ENCODE measurements around the gene TSPAN9. TPM values are rescaled to one million over a fixed set of nuclear protein-coding genes. Genes with fewer than 3 reads are reported as not detected.

TSPAN9 gene
- polyA plus RNA-seq, 2 of the 4 experiments (the other 2 are of a cell fraction), result 12.4 to 16.1 TPM

- ChIA-PET POLR2A (no interaction called here), CTCF (no interaction called here)
- no peak for TF ChIP-seq POLR2AphosphoS2 (conservative IDR thresholded peaks at IDR 0.05; ENCODE audit: low read length)
- no peak for TF ChIP-seq CHD4 (IDR thresholded peaks at IDR 0.05; ENCODE audit: borderline replicate concordance)
- TF ChIP-seq PHF8 (IDR thresholded peaks at IDR 0.05; ENCODE audit: borderline replicate concordance, low read depth), result no peak
- no peak for TF ChIP-seq RAD21 (conservative IDR thresholded peaks at IDR 0.05 in 1 of 2, IDR thresholded peaks at IDR 0.05 in 1 of 2)
- TF ChIP-seq, protein P1, sequence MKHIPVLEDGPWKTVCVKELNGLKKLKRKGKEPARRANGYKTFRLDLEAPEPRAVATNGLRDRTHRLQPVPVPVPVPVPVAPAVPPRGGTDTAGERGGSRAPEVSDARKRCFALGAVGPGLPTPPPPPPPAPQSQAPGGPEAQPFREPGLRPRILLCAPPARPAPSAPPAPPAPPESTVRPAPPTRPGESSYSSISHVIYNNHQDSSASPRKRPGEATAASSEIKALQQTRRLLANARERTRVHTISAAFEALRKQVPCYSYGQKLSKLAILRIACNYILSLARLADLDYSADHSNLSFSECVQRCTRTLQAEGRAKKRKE (CRISPR knock-in tag; IDR thresholded peaks at IDR 0.05; ENCODE audit: low read depth), result no peak
- TF ChIP-seq KDM5A (IDR thresholded peaks at IDR 0.05), result no peak
- no peak for TF ChIP-seq CEBPB (IDR thresholded peaks at IDR 0.05)
- TF ChIP-seq, protein P2, sequence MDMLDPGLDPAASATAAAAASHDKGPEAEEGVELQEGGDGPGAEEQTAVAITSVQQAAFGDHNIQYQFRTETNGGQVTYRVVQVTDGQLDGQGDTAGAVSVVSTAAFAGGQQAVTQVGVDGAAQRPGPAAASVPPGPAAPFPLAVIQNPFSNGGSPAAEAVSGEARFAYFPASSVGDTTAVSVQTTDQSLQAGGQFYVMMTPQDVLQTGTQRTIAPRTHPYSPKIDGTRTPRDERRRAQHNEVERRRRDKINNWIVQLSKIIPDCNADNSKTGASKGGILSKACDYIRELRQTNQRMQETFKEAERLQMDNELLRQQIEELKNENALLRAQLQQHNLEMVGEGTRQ (IDR thresholded peaks at IDR 0.05), result no peak
- no peak for FAIRE-seq
- Histone ChIP-seq H3K27ac (no peak overlapping the region), H3K4me3 (no peak overlapping the region), H3K4me1 (no peaks in the 10 kb centered on the region), H3K9me3 (peaks cover 6% of the 10 kb centered on the region; the same call in 1 of the 3 replicates), H3K4me2 (no peak overlapping the region)
- no peak for ATAC-seq
- DNase-seq (ENCODE audit: low read depth in 1 of 2, low spot score in 1 of 2), result no peak
- 75% methylated on average over 5 of the region's 5 CpGs for WGBS (ENCODE audit: missing lambda C conversion rate)
Observed at GRCh38 chr12:3125674-3126073, 48.5 kb downstream of the TSPAN9 start.

- Histone ChIP-seq H3K4me3 (no peak overlapping the region), H3K4me2 (no peak overlapping the region), H3K9me3 (peaks cover 6% of the 10 kb centered on the region; the same call in 1 of the 3 replicates), H3K27ac (no peak overlapping the region), H3K4me1 (0 out of 3 replicates have a peak, but pooled peaks cover under 1% of the 10 kb centered on the region)
- TF ChIP-seq HOXA7 (CRISPR knock-in tag; IDR thresholded peaks at IDR 0.05) (no peak), CBX2 (IDR thresholded peaks at IDR 0.05; ENCODE audit: borderline replicate concordance, low read depth) (no peak), JUN (IDR thresholded peaks at IDR 0.05) (no peak), SREBF2 (IDR thresholded peaks at IDR 0.05) (no peak), RCOR1 (IDR thresholded peaks at IDR 0.05; ENCODE audit: low read depth, low read length) (no peak), E2F6 (IDR thresholded peaks at IDR 0.05; ENCODE audit: borderline replicate concordance, low read depth) (no peak), CBX8 (IDR thresholded peaks at IDR 0.05) (no peak), TP53 (CRISPR knock-in tag; IDR thresholded peaks at IDR 0.05) (no peak), CHD4 (IDR thresholded peaks at IDR 0.05; ENCODE audit: borderline replicate concordance) (no peak), EHF (CRISPR knock-in tag; IDR thresholded peaks at IDR 0.05) (no peak), HOXB5 (CRISPR knock-in tag; IDR thresholded peaks at IDR 0.05) (no peak), JUNB (IDR thresholded peaks at IDR 0.05) (no peak), NR3C1 (IDR thresholded peaks at IDR 0.05) (no peak), EP300 (IDR thresholded peaks at IDR 0.05) (no peak), HDAC2 (IDR thresholded peaks at IDR 0.05) (no peak)
- TF ChIP-seq, protein P3, sequence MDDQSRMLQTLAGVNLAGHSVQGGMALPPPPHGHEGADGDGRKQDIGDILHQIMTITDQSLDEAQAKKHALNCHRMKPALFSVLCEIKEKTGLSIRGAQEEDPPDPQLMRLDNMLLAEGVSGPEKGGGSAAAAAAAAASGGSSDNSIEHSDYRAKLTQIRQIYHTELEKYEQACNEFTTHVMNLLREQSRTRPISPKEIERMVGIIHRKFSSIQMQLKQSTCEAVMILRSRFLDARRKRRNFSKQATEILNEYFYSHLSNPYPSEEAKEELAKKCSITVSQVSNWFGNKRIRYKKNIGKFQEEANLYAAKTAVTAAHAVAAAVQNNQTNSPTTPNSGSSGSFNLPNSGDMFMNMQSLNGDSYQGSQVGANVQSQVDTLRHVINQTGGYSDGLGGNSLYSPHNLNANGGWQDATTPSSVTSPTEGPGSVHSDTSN (IDR thresholded peaks at IDR 0.05), result no peak
- TF ChIP-seq, protein P4, sequence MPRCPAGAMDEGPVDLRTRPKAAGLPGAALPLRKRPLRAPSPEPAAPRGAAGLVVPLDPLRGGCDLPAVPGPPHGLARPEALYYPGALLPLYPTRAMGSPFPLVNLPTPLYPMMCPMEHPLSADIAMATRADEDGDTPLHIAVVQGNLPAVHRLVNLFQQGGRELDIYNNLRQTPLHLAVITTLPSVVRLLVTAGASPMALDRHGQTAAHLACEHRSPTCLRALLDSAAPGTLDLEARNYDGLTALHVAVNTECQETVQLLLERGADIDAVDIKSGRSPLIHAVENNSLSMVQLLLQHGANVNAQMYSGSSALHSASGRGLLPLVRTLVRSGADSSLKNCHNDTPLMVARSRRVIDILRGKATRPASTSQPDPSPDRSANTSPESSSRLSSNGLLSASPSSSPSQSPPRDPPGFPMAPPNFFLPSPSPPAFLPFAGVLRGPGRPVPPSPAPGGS (IDR thresholded peaks at IDR 0.05), result no peak
- TF ChIP-seq, protein P1 (CRISPR knock-in tag; IDR thresholded peaks at IDR 0.05; ENCODE audit: low read depth), result no peak
- TF ChIP-seq, protein P5, sequence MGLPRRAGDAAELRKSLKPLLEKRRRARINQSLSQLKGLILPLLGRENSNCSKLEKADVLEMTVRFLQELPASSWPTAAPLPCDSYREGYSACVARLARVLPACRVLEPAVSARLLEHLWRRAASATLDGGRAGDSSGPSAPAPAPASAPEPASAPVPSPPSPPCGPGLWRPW (IDR thresholded peaks at IDR 0.05), result no peak
- TF ChIP-seq, protein P2 (IDR thresholded peaks at IDR 0.05), result no peak
- no peak for ATAC-seq
- no peak for FAIRE-seq
- POLR2A ChIA-PET, result no interaction called here
- CTCF ChIA-PET, result interaction anchor here (0.6 to 1.6 kb wide), 6 partner anchors 55 to 531 kb away, joined by 3 to 7 read pairs (median 4); no protein-coding TSS in a partner anchor
- no peak for DNase-seq (ENCODE audit: low read depth in 1 of 2, low spot score in 1 of 2)
- 66% methylated on average over 10 of the region's 10 CpGs for WGBS (ENCODE audit: missing lambda C conversion rate)
Observed at GRCh38 chr12:3127832-3128231, 50.7 kb downstream of the TSPAN9 start.
